GM12892 (cell line): ENCODE results near the gene FUNDC1. TPM values are rescaled to one million over a fixed set of nuclear protein-coding genes. Genes with fewer than 3 reads are reported as not detected.
"Not testable (repeated sequence)": the region's sequence is repeated elsewhere in the genome, so short reads cannot be mapped to it uniquely, and the experiment has no call there.

Experiments used
- DNase-seq: peaks from one replicate; pipeline ENCODE4 v3.0.0; 2011; ENCODE audit not compliant: insufficient read length
- FAIRE-seq: peaks from 2 replicates; lab custom pipeline; 2011; peaks lifted over from hg19 to GRCh38; lab: Jason Lieb, UNC
- POLR2A ChIP-seq: IDR thresholded peaks from 2 replicates; pipeline ENCODE4 v1.6.1; 2011; ENCODE audit warnings: low read depth, low read length, control low read depth
- POLR2AphosphoS5 ChIP-seq: IDR thresholded peaks from 2 replicates; pipeline ENCODE4 v1.6.1; 2011; ENCODE audit warnings: low read depth, low read length, control low read depth
- TAF1 ChIP-seq: IDR thresholded peaks from 2 replicates; pipeline ENCODE4 v1.6.1; 2011; ENCODE audit warnings: low read depth, mild to moderate bottlenecking, control low read depth, low read length, borderline replicate concordance
- polyA plus RNA-seq: library from polyadenylated mRNA; unstranded; fragments of >200 nt; gene quantifications from one replicate; pipeline ENCODE4 v1.2.1, GENCODE V29; 2012; ENCODE audit warnings: missing spikeins, inconsistent platforms; ENCODE audit not compliant: missing spikeins

The FUNDC1 gene
- 21.1 TPM for polyA plus RNA-seq

DNA sequence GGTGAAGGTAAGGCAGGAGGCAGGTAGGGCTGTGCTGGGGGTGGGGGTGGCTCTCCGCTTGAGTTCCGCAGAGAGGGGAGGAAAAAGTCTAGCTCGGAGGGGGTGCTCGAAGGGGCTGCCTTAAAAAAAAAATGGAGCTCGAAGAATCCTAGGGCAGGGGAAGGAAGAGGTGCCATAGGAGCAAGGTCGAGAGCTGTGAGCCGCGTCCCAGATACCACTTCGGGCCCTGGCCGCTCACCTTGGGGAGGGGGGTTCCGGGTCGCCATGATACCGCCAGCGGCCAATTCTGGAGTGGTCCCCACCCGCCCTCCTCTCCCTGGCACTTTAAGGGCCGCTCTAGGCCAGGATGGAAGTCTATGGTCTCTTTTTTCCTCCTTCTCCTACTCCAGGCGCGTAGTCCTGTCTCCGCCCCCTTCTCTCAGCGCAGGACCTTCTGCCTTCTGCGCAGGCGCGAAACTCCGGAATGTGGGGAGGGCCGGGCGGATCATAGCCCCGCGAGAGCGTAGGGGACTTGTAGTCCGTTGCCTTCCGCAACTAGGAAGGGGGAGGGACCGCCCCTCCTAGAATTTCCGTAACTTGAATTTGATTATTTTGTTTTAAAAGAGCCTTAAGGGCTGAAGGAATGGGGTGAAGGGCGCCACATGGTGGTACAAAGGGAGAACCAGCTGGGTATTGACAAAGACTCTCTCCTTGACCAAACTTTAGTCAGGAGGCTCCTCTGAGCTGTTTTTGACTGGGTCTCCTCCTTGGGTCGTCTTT lies at the start of gene FUNDC1:
FUNDC1 (minus strand) TSS at position 293 of the 759 bp plus-strand sequence; CDS start at position 266, 27 bp downstream.
- TF ChIP-seq TAF1 (no peak), POLR2A (peak; percentile 41; the same call in 1 of the 2 replicates)
- peak; percentile 65 for DNase-seq
- FAIRE-seq = peak; percentile 97

DNA sequence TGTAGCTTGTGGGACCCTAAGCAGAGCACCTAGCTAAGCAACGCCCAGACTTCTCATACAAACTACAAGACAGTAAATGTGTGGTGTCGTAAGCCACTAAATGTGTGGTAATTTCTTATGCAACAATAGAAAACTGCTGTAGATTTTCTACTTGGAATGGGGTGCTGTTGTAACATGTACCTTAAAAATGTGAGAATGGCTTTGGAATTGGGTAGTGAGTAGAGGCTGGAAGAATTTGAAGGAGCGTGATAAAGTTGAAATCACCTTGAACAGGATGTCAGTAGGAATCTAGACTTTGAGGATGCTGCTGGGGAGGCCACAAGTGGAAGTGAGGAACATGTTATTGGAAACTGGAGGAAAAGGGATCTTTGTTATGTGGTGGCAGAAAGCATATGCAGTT lies 43.2 kb upstream of the FUNDC1 start:
- TF ChIP-seq TAF1 (no peak), POLR2A (no peak), POLR2AphosphoS5 (no peak)
- DNase-seq = no peak

GRCh38 chrX:44580466-44580865 lies 37.8 kb upstream of the FUNDC1 start:
- FAIRE-seq (no peak), DNase-seq (no peak)
- TF ChIP-seq POLR2AphosphoS5 (no peak), POLR2A (no peak), TAF1 (no peak)

More for the DNA sequence above, 43.2 kb upstream of the FUNDC1 start:
- FAIRE-seq = no peak

DNA sequence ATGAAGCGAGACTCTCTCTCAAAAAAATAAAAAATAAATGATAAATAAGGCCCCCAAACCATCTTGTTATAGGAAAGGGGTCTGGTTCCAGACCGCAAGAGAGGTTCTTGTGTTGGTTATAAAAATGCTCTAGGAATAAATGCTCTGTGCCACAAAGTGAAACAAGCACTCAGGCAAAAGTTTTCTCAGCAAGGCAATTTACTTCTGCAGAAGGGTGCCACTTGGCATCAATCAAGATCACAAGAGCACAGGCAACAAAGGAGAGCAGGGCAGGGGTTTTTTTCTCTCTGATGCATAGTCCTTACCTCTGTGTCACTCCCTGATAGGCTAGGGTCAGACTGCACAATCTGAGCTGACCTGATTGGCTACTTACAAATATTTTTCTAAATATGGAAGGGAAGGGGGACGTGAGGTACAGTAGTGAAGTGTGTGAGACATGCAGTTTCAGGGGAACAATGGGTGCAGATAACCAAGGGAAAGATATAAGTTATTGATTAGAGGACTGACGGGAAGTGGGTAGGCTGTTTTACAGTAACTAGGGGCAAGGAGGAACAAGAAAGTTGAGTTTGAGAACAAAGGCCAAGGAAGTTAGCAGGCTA lies 29.8 kb upstream of the FUNDC1 start:
- FAIRE-seq (no peak), DNase-seq (no peak)
- TF ChIP-seq TAF1 (no peak), POLR2A (no peak), POLR2AphosphoS5 (no peak)

GRCh38 chrX:44570522-44570921 lies 27.9 kb upstream of the FUNDC1 start:
- TF ChIP-seq TAF1 (no peak), POLR2A (no peak), POLR2AphosphoS5 (no peak)
- no peak for FAIRE-seq
- DNase-seq = no peak

DNA sequence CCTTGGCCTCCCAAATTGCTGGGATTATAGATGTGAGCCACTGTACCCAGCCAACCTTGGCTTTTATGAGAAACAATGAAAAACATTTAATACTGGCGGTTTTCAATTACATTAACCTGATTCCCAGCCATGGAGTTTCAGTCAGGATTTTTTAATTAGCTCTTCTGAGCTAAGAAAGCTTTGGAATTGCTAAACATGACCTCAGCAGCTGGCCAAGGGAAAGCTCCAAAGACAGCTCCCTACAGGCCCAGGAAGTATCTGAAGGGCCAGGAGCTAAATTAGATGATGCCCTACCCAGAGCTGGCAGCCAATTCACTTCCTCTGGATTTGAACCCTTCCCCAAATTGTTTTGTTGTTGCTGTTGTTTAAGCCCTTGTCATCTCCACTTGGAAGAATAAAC lies 26.5 kb upstream of the FUNDC1 start:
- FAIRE-seq (no peak), DNase-seq (no peak)
- no peak for TF ChIP-seq POLR2A
- no peak for TF ChIP-seq TAF1
- TF ChIP-seq POLR2AphosphoS5 = no peak

DNA sequence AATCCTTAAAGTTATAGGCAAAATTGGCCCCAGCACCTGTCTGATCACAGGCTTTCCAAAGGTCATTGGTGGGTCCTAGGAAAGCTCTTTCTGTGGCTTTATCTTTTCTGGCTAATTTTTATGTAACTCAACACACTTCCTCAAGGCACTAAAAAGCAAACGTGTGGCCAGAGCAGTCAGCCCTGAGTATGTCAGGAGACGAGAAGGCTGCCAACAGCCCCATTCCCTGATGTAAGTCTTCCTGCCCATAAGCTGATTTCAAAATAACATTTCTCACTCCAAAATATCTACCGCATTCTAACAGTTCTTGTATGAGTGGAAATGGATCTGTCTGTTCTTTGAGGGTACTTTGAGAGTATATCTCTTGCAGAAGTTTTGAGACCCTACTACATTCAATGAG lies 25.5 kb upstream of the FUNDC1 start:
- FAIRE-seq = no peak
- TF ChIP-seq POLR2AphosphoS5 (no peak), TAF1 (no peak), POLR2A (no peak)
- no peak for DNase-seq

- DNase-seq, FAIRE-seq: not testable (repeated sequence)
Measured at GRCh38 chrX:44561896-44562295, 19.2 kb upstream of the FUNDC1 start.

DNA sequence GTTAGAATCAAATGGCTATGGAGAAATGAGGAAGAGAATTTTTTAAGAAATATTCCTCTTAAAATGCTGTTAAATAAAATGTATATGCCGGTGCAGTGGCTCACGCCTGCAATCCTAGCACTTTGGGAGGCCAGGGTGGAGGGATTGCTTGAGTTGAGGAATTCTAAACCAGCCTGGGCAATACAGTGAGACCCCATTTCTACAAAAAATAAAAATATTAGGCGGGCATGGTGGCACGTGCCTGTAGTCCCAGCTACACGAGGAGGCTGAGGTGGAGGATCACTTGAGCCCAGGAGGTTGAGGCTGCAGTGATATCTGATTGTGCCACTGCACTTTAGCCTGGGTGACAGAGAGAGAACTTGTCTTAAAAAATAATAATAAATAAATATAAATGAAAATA lies 7.9 kb upstream of the FUNDC1 start:
- no peak for FAIRE-seq
- TF ChIP-seq TAF1 (no peak), POLR2AphosphoS5 (no peak), POLR2A (no peak)
- DNase-seq = no peak

DNA sequence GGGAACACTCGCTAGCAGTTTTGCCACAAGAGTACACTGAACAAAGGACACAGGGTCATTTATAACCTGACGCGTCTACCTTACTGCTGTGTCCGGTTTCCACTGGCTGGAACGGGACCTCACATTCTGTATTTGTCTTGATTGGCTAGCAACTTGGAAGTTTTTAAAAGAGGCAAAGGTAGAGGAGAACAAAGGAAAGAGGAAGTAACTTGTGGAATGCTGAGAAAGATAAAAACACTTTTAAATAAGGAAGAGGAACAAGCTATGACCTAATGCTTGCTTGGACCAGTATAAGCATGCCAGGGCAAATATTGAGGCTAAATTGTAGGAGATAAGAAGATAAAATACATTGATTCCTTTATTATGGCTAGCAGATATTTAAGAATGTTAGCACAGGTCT lies 2.8 kb upstream of the FUNDC1 start:
- DNase-seq, FAIRE-seq: not testable (repeated sequence)

- FAIRE-seq = no peak
- TF ChIP-seq POLR2AphosphoS5 = no peak
- DNase-seq = no peak
Measured at GRCh38 chrX:44544036-44544435, 1.4 kb upstream of the FUNDC1 start.

GRCh38 chrX:44536198-44536597 lies 6.5 kb downstream of the FUNDC1 start:
- DNase-seq (no peak), FAIRE-seq (no peak)
- TF ChIP-seq POLR2A = no peak
- TF ChIP-seq TAF1 = no peak
- TF ChIP-seq POLR2AphosphoS5 = no peak
